IPS-18c (cell line): ENCODE data around the gene SLC43A3.

Experiments
- H3K4me3 ChIP-seq: 2 replicates; pipeline ENCODE4 v1.7.0; 2013; ENCODE audit warnings: low read depth, mild to moderate bottlenecking, low read length, moderate library complexity; ENCODE audit not compliant: insufficient read depth
- H3K9me3 ChIP-seq: one replicate; pipeline ENCODE4 v1.6.1; 2013; ENCODE audit warnings: mild to moderate bottlenecking, low read length, moderate library complexity; ENCODE audit not compliant: control insufficient read depth, insufficient read depth

SLC43A3 gene

DNA sequence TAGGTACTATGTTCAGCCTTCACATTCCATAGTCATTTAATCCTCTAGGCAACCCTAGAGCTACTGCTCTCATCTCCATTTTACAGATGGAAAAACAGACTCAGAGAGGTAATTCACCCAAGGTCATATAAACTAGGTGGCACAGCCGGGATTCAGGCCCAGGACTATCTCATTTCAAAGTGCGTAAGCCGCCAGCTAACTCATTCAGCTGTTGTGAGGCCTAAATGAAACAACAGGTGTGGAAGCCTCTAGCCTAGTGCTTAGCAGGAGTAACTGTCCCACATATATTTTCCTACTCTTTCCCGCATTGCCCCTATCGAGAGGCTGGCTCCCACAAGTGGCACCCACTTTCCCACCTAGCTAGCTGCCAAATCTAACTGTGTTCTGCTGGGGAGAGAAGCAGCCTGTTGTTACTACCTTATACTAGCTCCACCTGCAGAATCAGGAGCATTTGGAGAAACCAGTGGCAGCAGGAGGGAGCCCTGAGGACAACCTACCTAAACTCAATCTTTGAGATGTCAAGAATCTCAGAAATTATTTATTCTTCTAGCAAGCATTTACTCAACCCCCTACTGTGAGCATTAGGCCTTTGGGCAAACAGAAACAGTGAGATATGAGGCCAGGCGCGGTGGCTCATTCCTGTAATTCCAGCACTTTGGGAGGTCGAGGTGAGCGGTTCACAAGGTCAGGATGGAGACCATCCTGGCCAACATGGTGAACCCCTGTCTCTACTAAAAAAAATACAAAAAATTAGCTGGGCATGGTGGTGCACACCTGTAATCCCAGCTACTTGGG is 66.8 kb downstream of the SLC43A3 start:
- Histone ChIP-seq H3K4me3 (no peak overlapping the region), H3K9me3 (no peaks in the 10 kb centered on the region)

DNA sequence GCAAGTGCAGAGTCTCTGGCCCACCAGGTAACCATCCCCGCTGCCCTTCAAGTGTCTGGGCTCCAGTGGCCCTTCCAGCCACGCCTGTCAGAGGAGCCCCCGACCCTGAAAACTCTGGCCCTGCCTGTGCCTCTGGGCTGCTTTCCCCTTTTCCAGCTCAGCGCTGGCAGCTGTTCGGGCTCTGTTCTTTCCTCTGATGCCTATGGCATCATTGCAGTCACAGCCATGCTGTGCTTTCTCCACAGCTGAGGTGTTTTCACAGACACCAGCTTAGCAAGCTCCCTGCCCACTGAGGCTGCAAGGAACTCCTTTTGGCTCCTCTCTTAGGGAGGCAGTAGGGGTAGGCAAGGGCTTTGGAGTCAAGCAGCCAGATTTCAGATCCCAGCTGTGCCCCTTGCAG is 67.5 kb downstream of the SLC43A3 start:
- no peaks in the 10 kb centered on the region for H3K9me3 ChIP-seq
- no peak overlapping the region for H3K4me3 ChIP-seq

DNA sequence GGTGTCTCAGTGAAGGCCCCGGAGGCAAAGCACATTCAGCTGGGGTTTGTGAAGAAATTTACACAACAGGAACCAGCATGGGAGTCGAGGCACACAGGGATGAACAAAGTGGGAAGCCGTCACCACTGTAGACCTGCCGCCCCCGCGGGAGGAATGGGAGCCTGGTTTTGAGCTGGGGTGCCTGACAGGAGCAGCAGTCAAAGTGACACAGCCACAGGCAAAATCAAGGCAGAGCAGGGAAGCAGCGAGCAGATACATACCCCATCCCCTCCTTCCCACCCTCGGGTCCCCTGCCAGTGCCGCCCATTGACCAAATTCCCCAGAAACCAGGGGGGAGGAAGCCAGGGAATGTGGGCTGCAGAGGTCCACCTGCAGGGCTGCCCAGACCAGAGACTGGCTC is 67.9 kb downstream of the SLC43A3 start:
- H3K9me3 ChIP-seq = no peaks in the 10 kb centered on the region
- no peak overlapping the region for H3K4me3 ChIP-seq

- no peaks in the 10 kb centered on the region for H3K9me3 ChIP-seq
- no peak overlapping the region for H3K4me3 ChIP-seq
These were observed 68.4 kb downstream of the SLC43A3 start for GRCh38 chr11:57358543-57358961.

DNA sequence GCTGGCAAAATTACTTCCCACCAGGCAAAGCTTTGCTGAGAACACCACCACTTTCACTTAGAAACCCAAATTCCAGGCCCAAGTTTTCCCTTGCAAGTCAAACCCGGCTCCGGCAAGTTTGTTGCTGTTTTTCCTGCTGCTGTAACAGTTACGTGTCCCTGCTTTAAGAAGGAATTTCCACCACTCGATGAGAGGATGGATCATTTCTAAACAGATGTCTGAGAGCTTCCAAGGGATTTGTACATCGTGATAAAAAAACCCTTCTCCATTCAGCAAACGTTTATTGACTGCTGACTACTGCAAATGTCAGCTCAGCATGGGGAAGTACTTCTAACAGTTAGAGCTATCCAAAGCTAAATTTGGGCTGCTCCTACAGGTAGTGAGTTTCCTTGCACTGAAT is 69.1 kb downstream of the SLC43A3 start:
- Histone ChIP-seq H3K9me3 (no peaks in the 10 kb centered on the region), H3K4me3 (no peak overlapping the region)

GRCh38 chr11:57357310-57357709 is 69.6 kb downstream of the SLC43A3 start:
- H3K4me3 ChIP-seq = no peak overlapping the region

More at GRCh38 chr11:57357310-57357709, 69.6 kb downstream of the SLC43A3 start:
- H3K9me3 ChIP-seq = no peaks in the 10 kb centered on the region
